ENCODE measurements around the gene ZFP69B. TPM values are rescaled to one million over a fixed set of nuclear protein-coding genes. Genes with fewer than 3 reads are reported as not detected.

The ZFP69B gene
- total and polyA plus RNA-seq, 2 of the 8 experiments (the other 6 are each of a cell fraction or from before 2014, with no cell fraction given) = 1.7 to 8.2 TPM

- no peak for DNase-seq (ENCODE audit: low read depth in 1 of 2, low spot score in 2 of 2)
- TF ChIP-seq TCF12 (IDR thresholded peaks at IDR 0.05; ENCODE audit: low read depth, low read length) = no peak
- no peak for TF ChIP-seq POLR2AphosphoS5 (IDR thresholded peaks at IDR 0.05; ENCODE audit: low read depth, low read length)
- no peak for TF ChIP-seq SIN3A (conservative IDR thresholded peaks at IDR 0.05 in 1 of 2, IDR thresholded peaks at IDR 0.05 in 1 of 2; ENCODE audit: low read depth in 1 of 2, low read length in 2 of 2)
- no peak for TF ChIP-seq PHF8 (conservative IDR thresholded peaks at IDR 0.05; ENCODE audit: low read depth, low read length)
- no peak for TF ChIP-seq KDM4A (IDR thresholded peaks at IDR 0.05; ENCODE audit: low read depth, low read length, severe bottlenecking)
- H3K14ac ChIP-seq (ENCODE audit: insufficient read length) = no peak overlapping the region
- H2BK12ac ChIP-seq (ENCODE audit: low read depth, low read length) = no peak overlapping the region
- CTCF ChIA-PET (ENCODE audit: partially characterized antibody) = interaction anchor here (0.6 to 1.2 kb wide), 2 partner anchors 15 to 87 kb away, joined by 4 to 5 read pairs; no protein-coding TSS in a partner anchor
- H3K18ac ChIP-seq (ENCODE audit: extremely low read depth, low read length) = no peak overlapping the region
- no peak overlapping the region for H3K23ac ChIP-seq (ENCODE audit: insufficient read length)
- no peaks in the 10 kb centered on the region for H3K79me1 ChIP-seq (ENCODE audit: low read depth, low read length)
- no peak overlapping the region for H3K27ac ChIP-seq (ENCODE audit: low read depth, low read length)
- H2AK5ac ChIP-seq (ENCODE audit: low read depth, low read length) = no peak overlapping the region
- H3K56ac ChIP-seq (replicated peaks; ENCODE audit: insufficient read length, low read depth, low read length) = no peak overlapping the region
- WGBS, 2 experiments (ENCODE audit: extremely low coverage in 1 of 2, insufficient coverage in 1 of 2, insufficient read length in 1 of 2, insufficient replicate concordance in 2 of 2, low coverage in 1 of 2, low lambda C conversion rate in 2 of 2, missing lambda C conversion rate in 1 of 2) = 93% methylated on average over 3 of the region's 3 CpGs; no CpG with 5 or more reads in 1 of the 2 experiments
- H3K36me3 ChIP-seq (ENCODE audit: control insufficient read depth in 2 of 4, insufficient read depth in 4 of 4, low read length in 3 of 4) = no peaks in the 10 kb centered on the region
- no peaks in the 10 kb centered on the region for H3K9me3 ChIP-seq (ENCODE audit: insufficient read depth in 2 of 2, low read depth in 1 of 2, low read length in 1 of 2)
- no peak overlapping the region for H2AFZ ChIP-seq (ENCODE audit: low read length)
- no peak overlapping the region for H4K5ac ChIP-seq (ENCODE audit: insufficient read length, low read depth, low read length)
- no peaks in the 10 kb centered on the region for H3K4me1 ChIP-seq (replicated peaks in 1 of 4; ENCODE audit: control insufficient read depth in 3 of 4, insufficient read depth in 4 of 4, low read length in 3 of 4)
- no peak overlapping the region for H3K9ac ChIP-seq (replicated peaks in 1 of 4; ENCODE audit: extremely low read depth in 1 of 4, low read depth in 3 of 4, low read length in 3 of 4)
- no peak overlapping the region for H2BK20ac ChIP-seq (ENCODE audit: low read length)
- H3K4me2 ChIP-seq (ENCODE audit: insufficient read depth in 1 of 2, low read depth in 2 of 2, low read length in 2 of 2) = no peak overlapping the region
- H4K8ac ChIP-seq (ENCODE audit: extremely low read depth, insufficient read depth, low read length) = no peak overlapping the region
- no peak for FAIRE-seq
- H3K4ac ChIP-seq (replicated peaks; ENCODE audit: insufficient read length, low read depth, low read length) = no peak overlapping the region
- H2BK5ac ChIP-seq (ENCODE audit: low read depth, low read length) = no peak overlapping the region
- POLR2A ChIA-PET (ENCODE audit: partially characterized antibody) = interaction anchor here (0.5 to 1.4 kb wide), 2 partner anchors 9 to 219 kb away, joined by 3 to 5 read pairs; no protein-coding TSS in a partner anchor
- no peaks in the 10 kb centered on the region for H3K27me3 ChIP-seq (replicated peaks in 1 of 4; ENCODE audit: control insufficient read depth in 3 of 4, extremely low read depth in 1 of 4, insufficient read depth in 3 of 4, low read length in 3 of 4)
- H3K4me3 ChIP-seq (ENCODE audit: extremely low read depth in 1 of 4, insufficient read depth in 2 of 4, low read depth in 3 of 4, low read length in 4 of 4) = no peak overlapping the region
- no peak overlapping the region for H2BK120ac ChIP-seq (replicated peaks; ENCODE audit: low read depth, low read length)
- no peaks in the 10 kb centered on the region; the same call in 1 of the 2 replicates for H3K23me2 ChIP-seq (ENCODE audit: low read depth, low read length)
- no peaks in the 10 kb centered on the region for H3K79me2 ChIP-seq (ENCODE audit: control insufficient read depth in 1 of 2, insufficient read depth in 2 of 2, low read length in 2 of 2)
- no peak overlapping the region for H2BK15ac ChIP-seq (ENCODE audit: low read length)
- no peak overlapping the region for H4K91ac ChIP-seq (replicated peaks; ENCODE audit: insufficient read length, low read length)
- H4K20me1 ChIP-seq (replicated peaks in 1 of 2; ENCODE audit: control insufficient read depth in 1 of 2, insufficient read depth in 2 of 2, low read length in 2 of 2) = no peaks in the 10 kb centered on the region
These were observed 17.5 kb upstream of the ZFP69B start for GRCh38 chr1:40432644-40433390.
